ENCODE measurements around the gene SELL.
"Not testable (repeated sequence)": the region's sequence is repeated elsewhere in the genome, so short reads cannot be mapped to it uniquely, and the experiment has no call there.

The SELL gene

GRCh38 chr1:169662680-169663079 is 48.7 kb downstream of the SELL start:
- not testable (repeated sequence) for DNase-seq

GRCh38 chr1:169661066-169661465 is 50.4 kb downstream of the SELL start:
- DNase-seq, result not testable (repeated sequence)

- not testable (repeated sequence) for DNase-seq
Observed at GRCh38 chr1:169658777-169659176, 52.6 kb downstream of the SELL start.

- no peak for DNase-seq
Observed at GRCh38 chr1:169653873-169654272, 57.5 kb downstream of the SELL start.

GRCh38 chr1:169651035-169651434 is 60.4 kb downstream of the SELL start:
- no peak for DNase-seq

GRCh38 chr1:169650551-169650950 is 60.9 kb downstream of the SELL start:
- DNase-seq, result no peak

- DNase-seq, result peak in 1 of 6 experiments; percentile 14
Observed at GRCh38 chr1:169648709-169649108, 62.7 kb downstream of the SELL start.

GRCh38 chr1:169648187-169648586 is 63.2 kb downstream of the SELL start:
- no peak for DNase-seq

GRCh38 chr1:169647512-169647911 is 63.9 kb downstream of the SELL start:
- no peak for DNase-seq

GRCh38 chr1:169644297-169644696 is 67.1 kb downstream of the SELL start:
- DNase-seq, result no peak
